A673 (cell line): ENCODE results near the gene NQO2. TPM values are rescaled to one million over a fixed set of nuclear protein-coding genes. Genes with fewer than 3 reads are reported as not detected.
"Not testable (repeated sequence)": the region's sequence is repeated elsewhere in the genome, so short reads cannot be mapped to it uniquely, and the experiment has no call there.

Source experiments
- BruUV-seq: library from RNA; stranded (reverse); fragments of 400-500 nt; replicated peaks from 2 replicates; lab custom pipeline; 2021; lab: Mats Ljungman, UMichigan
- CTCF ChIA-PET: fragments of 300-600 bp; sonication (Branson Sonifier 250); formaldehyde crosslinking; loops from one replicate; lab custom pipeline; 2022; ENCODE audit warnings: antibody characterized with exemption; lab: Charles Lee
- POLR2A ChIA-PET: fragments of 300-600 bp; sonication (Branson Sonifier 250); formaldehyde crosslinking; loops from one replicate; lab custom pipeline; 2022; ENCODE audit warnings: antibody characterized with exemption; ENCODE audit not compliant: low non-redundant PET; lab: Charles Lee
- DNase-seq: peaks from one replicate; pipeline ENCODE4 v3.0.0-alpha.2; 2015; ENCODE audit warnings: low spot score
- H3K27ac ChIP-seq: fragments of 200-600 bp; sonication (generic); 2 replicates; pipeline ENCODE4 v1.5.1; 2016; ENCODE audit warnings: mixed run types, low read depth, mild to moderate bottlenecking, mixed read lengths, antibody characterized with exemption, low read length; ENCODE audit not compliant: poor library complexity, severe bottlenecking
- H3K27me3 ChIP-seq: fragments of 200-600 bp; sonication (generic); replicated peaks from 2 replicates; pipeline ENCODE4 v1.6.1; 2017; ENCODE audit warnings: mixed run types, low read depth, mild to moderate bottlenecking, mixed read lengths, antibody characterized with exemption, low read length; ENCODE audit not compliant: insufficient read depth, poor library complexity
- H3K36me3 ChIP-seq: fragments of 200-600 bp; sonication (generic); 2 replicates; pipeline ENCODE4 v1.6.1; 2016; ENCODE audit warnings: mixed run types, mild to moderate bottlenecking, mixed read lengths, antibody characterized with exemption, low read length; ENCODE audit not compliant: insufficient read depth, poor library complexity, severe bottlenecking
- H3K4me1 ChIP-seq: fragments of 200-600 bp; sonication (generic); 2 replicates; pipeline ENCODE4 v1.6.1; 2017; ENCODE audit warnings: mixed run types, mild to moderate bottlenecking, mixed read lengths, antibody characterized with exemption, low read length; ENCODE audit not compliant: insufficient read depth, poor library complexity, severe bottlenecking
- H3K4me3 ChIP-seq: fragments of 200-600 bp; sonication (generic); 2 replicates; pipeline ENCODE4 v1.5.1; 2016; ENCODE audit warnings: low read depth, mixed run types, mild to moderate bottlenecking, mixed read lengths, low read length; ENCODE audit not compliant: poor library complexity, severe bottlenecking
- H3K9me3 ChIP-seq: fragments of 200-600 bp; sonication (generic); 2 replicates; pipeline ENCODE4 v1.6.1; 2016; ENCODE audit warnings: mixed run types, low read depth, mild to moderate bottlenecking, mixed read lengths, antibody characterized with exemption, low read length; ENCODE audit not compliant: poor library complexity, severe bottlenecking
- CTCF ChIP-seq: fragments of 300-800, 200-600 bp; sonication (generic); conservative IDR thresholded peaks from 2 replicates; pipeline ENCODE4 v1.5.1; 2017; ENCODE audit warnings: low read depth, mild to moderate bottlenecking, antibody characterized with exemption, low read length, moderate library complexity, mixed read lengths
- EZH2 ChIP-seq: fragments of 200-600 bp; sonication (generic); IDR thresholded peaks from 2 replicates; pipeline ENCODE4 v1.6.1; 2017; ENCODE audit warnings: borderline replicate concordance, low read depth, mild to moderate bottlenecking, mixed read lengths, antibody characterized with exemption, low read length; ENCODE audit not compliant: poor library complexity, severe bottlenecking
- intact Hi-C: fragments of 100-400 bp; cut with micrococcal nuclease; formaldehyde crosslinking; loops from one replicate; pipeline ENCODE4 v1.10.0; 2022; ENCODE audit not compliant: unreplicated experiment
- total RNA-seq: library from RNA; stranded (reverse); gene quantifications from 2 replicates; pipeline ENCODE4 v1.2.3, GENCODE V29; 2021

NQO2 gene
- total RNA-seq, 1 experiment from 2014 or later: 97.3 TPM

GRCh38 chr6:2970753-2971419 is 28.8 kb upstream of the NQO2 start:
- ChIA-PET CTCF (no interaction called here), POLR2A (no interaction called here)
- Histone ChIP-seq H3K36me3 (no peaks in the 10 kb centered on the region), H3K9me3 (no peaks in the 10 kb centered on the region), H3K27me3 (no peaks in the 10 kb centered on the region), H3K4me3 (peak overlapping the region; percentile 63), H3K27ac (peak overlapping the region; percentile 71), H3K4me1 (no peaks in the 10 kb centered on the region)
- TF ChIP-seq EZH2 (no peak), CTCF (no peak)
- DNase-seq: peak; percentile 32
- BruUV-seq: no TSS peak
- intact Hi-C loops: no loop called here

GRCh38 chr6:2971420-2972218 is 28.1 kb upstream of the NQO2 start, which contains the start of gene SERPINB6:
Gene SERPINB6 (minus strand): TSS chr6:2971567. CDS start chr6:2959332, 12,235 bp downstream.
- no TSS peak for BruUV-seq
- H3K27me3 ChIP-seq: no peaks in the 10 kb centered on the region
- TF ChIP-seq CTCF (0 out of 2 replicates have a peak, but pooled peaks have one; percentile 18), EZH2 (no peak)
- no peaks in the 10 kb centered on the region for H3K9me3 ChIP-seq
- peak within 1 kb of the TSS; percentile 63 for H3K4me3 ChIP-seq
- no peaks in the 10 kb centered on the region for H3K4me1 ChIP-seq
- H3K36me3 ChIP-seq: no peaks in the 10 kb centered on the region
- CTCF ChIA-PET: interaction anchor here (0.5 to 0.6 kb wide), 2 partner anchors 12 to 133 kb away, joined by 6 to 13 read pairs; no protein-coding TSS in a partner anchor
- POLR2A ChIA-PET: interaction anchor here (0.6 kb wide), 2 partner anchors 19 to 233 kb away, joined by 3 to 6 read pairs; no protein-coding TSS in a partner anchor
- peak within 1 kb of the TSS; percentile 71 for H3K27ac ChIP-seq
- intact Hi-C loops: no loop called here
- peak; percentile 58 for DNase-seq

GRCh38 chr6:2972219-2972487 is 27.5 kb upstream of the NQO2 start:
- H3K27me3 ChIP-seq, DNase-seq, BruUV-seq, H3K36me3 ChIP-seq, H3K9me3 ChIP-seq, intact Hi-C loops, H3K4me1 ChIP-seq: not testable (repeated sequence)
- ChIA-PET POLR2A (interaction anchor here (0.6 kb wide), 2 partner anchors 20 to 234 kb away, joined by 3 to 6 read pairs; no protein-coding TSS in a partner anchor), CTCF (interaction anchor here (0.6 kb wide), 1 partner anchor 12 kb away, joined by 13 read pairs; no protein-coding TSS in a partner anchor)
- Histone ChIP-seq H3K27ac (peak overlapping the region; percentile 71), H3K4me3 (peak overlapping the region; percentile 63)

- H3K27me3 ChIP-seq, H3K4me3 ChIP-seq, H3K9me3 ChIP-seq, H3K4me1 ChIP-seq, H3K36me3 ChIP-seq, DNase-seq, BruUV-seq, intact Hi-C loops, H3K27ac ChIP-seq: not testable (repeated sequence)
- ChIA-PET POLR2A (interaction anchor here (0.6 kb wide), 1 partner anchor 234 kb away, joined by 6 read pairs; no protein-coding TSS in a partner anchor), CTCF (interaction anchor here (0.6 kb wide), 1 partner anchor 11 kb away, joined by 13 read pairs; no protein-coding TSS in a partner anchor)
Observed at GRCh38 chr6:2972685-2973084, 27.0 kb upstream of the NQO2 start.

- H3K27me3 ChIP-seq, DNase-seq, BruUV-seq, H3K36me3 ChIP-seq, intact Hi-C loops, CTCF ChIA-PET, H3K4me1 ChIP-seq, POLR2A ChIA-PET, H3K9me3 ChIP-seq, H3K4me3 ChIP-seq, H3K27ac ChIP-seq: not testable (repeated sequence)
Observed at GRCh38 chr6:2973180-2973579, 26.5 kb upstream of the NQO2 start.
